Neural cell (in vitro differentiated cells): ENCODE results near the gene FBN1. TPM values are rescaled to one million over a fixed set of nuclear protein-coding genes. Genes with fewer than 3 reads are reported as not detected.

Source experiments
- H2AFZ ChIP-seq: fragments of 200-600, 300-800 bp; sonication (generic), shearing (Covaris generic); 2 replicates; pipeline ENCODE4 v1.6.0; 2014; ENCODE audit warnings: low read depth, mild to moderate bottlenecking, antibody characterized with exemption, low read length, moderate library complexity
- H3F3A ChIP-seq: fragments of 200-600 bp; shearing (Covaris generic); 2 replicates; pipeline ENCODE4 v1.6.1; 2016; ENCODE audit warnings: mild to moderate bottlenecking, moderate library complexity, mixed read lengths, antibody characterized with exemption, low read length; ENCODE audit not compliant: insufficient read depth, poor library complexity, severe bottlenecking
- H3K27ac ChIP-seq: fragments of 200-600, 300-800 bp; sonication (generic), shearing (Covaris generic); 2 replicates; pipeline ENCODE4 v1.5.1; 2014; ENCODE audit warnings: mild to moderate bottlenecking, low read length, moderate library complexity
- H3K27me3 ChIP-seq: fragments of 300-800, 200-600 bp; sonication (generic), shearing (Covaris generic); 2 replicates; pipeline ENCODE4 v1.6.0; 2014; ENCODE audit warnings: mild to moderate bottlenecking, low read depth, low read length, moderate library complexity; ENCODE audit not compliant: insufficient read depth
- H3K36me3 ChIP-seq: fragments of 300-800, 200-600 bp; sonication (generic), shearing (Covaris generic); 2 replicates; pipeline ENCODE4 v1.5.1; 2014; ENCODE audit warnings: mild to moderate bottlenecking, antibody characterized with exemption, low read length, moderate library complexity; ENCODE audit not compliant: insufficient read depth
- H3K4me2 ChIP-seq: fragments of 300-800, 200-600 bp; sonication (generic), shearing (Covaris generic); 2 replicates; pipeline ENCODE4 v1.6.0; 2014; ENCODE audit warnings: mild to moderate bottlenecking, low read length
- H3K4me3 ChIP-seq: fragments of 300-800, 200-600 bp; sonication (generic), shearing (Covaris generic); 2 replicates; pipeline ENCODE4 v1.5.1; 2014; ENCODE audit warnings: mild to moderate bottlenecking, low read length, moderate library complexity
- H3K79me2 ChIP-seq: fragments of 200-600 bp; shearing (Covaris generic); replicated peaks from 2 replicates; pipeline ENCODE4 v1.6.0; 2014; ENCODE audit warnings: mild to moderate bottlenecking, low read length, moderate library complexity; ENCODE audit not compliant: insufficient read depth
- H3K9ac ChIP-seq: fragments of 300-800, 200-600 bp; sonication (generic), shearing (Covaris generic); 2 replicates; pipeline ENCODE4 v1.6.1; 2016; ENCODE audit warnings: mild to moderate bottlenecking, low read length, mixed read lengths
- H3K9me2 ChIP-seq: fragments of 200-600 bp; shearing (Covaris generic); 2 replicates; pipeline ENCODE4 v1.6.1; 2016; ENCODE audit warnings: mild to moderate bottlenecking, low read length, mixed read lengths; ENCODE audit not compliant: insufficient read depth
- H3K9me3 ChIP-seq: fragments of 200-600, 300-800 bp; sonication (generic), shearing (Covaris generic); 2 replicates; pipeline ENCODE4 v1.6.1; 2016; ENCODE audit warnings: mild to moderate bottlenecking, mixed run types, low read length, moderate library complexity, mixed read lengths
- H4K20me1 ChIP-seq: fragments of 200-600 bp; shearing (Covaris generic); 2 replicates; pipeline ENCODE4 v1.6.1; 2016; ENCODE audit warnings: mild to moderate bottlenecking, mixed run types; ENCODE audit not compliant: insufficient read depth
- CTCF ChIP-seq: fragments of 450-650 bp; IDR thresholded peaks from 2 replicates; pipeline ENCODE4 v1.5.1; 2014; ENCODE audit warnings: antibody characterized with exemption, mild to moderate bottlenecking, moderate library complexity; ENCODE audit not compliant: poor library complexity, severe bottlenecking
- EP300 ChIP-seq: fragments of 450-650 bp; conservative IDR thresholded peaks from 2 replicates; pipeline ENCODE4 v1.6.1; 2014; ENCODE audit warnings: antibody characterized with exemption, mild to moderate bottlenecking, moderate library complexity; ENCODE audit not compliant: poor library complexity, severe bottlenecking
- EZH2 ChIP-seq: fragments of 200-600, 300-800 bp; shearing (Covaris generic), sonication (generic); IDR thresholded peaks from 2 replicates; pipeline ENCODE4 v1.6.1; 2014; ENCODE audit warnings: antibody characterized with exemption, low read length, borderline replicate concordance, mild to moderate bottlenecking; ENCODE audit not compliant: insufficient read depth, poor library complexity, severe bottlenecking
- MXI1 ChIP-seq: fragments of 450-650 bp; conservative IDR thresholded peaks from 2 replicates; pipeline ENCODE4 v1.6.1; 2014; ENCODE audit warnings: antibody characterized with exemption, mild to moderate bottlenecking; ENCODE audit not compliant: poor library complexity, severe bottlenecking
- POLR2AphosphoS5 ChIP-seq: IDR thresholded peaks from 2 replicates; pipeline ENCODE4 v1.6.1; 2012
- RAD21 ChIP-seq: fragments of 450-650 bp; conservative IDR thresholded peaks from 2 replicates; pipeline ENCODE4 v1.6.1; 2014; ENCODE audit warnings: antibody characterized with exemption, mild to moderate bottlenecking, moderate library complexity
- SMC3 ChIP-seq: fragments of 450-650 bp; conservative IDR thresholded peaks from 2 replicates; pipeline ENCODE4 v1.6.1; 2014; ENCODE audit warnings: antibody characterized with exemption, mild to moderate bottlenecking, moderate library complexity; ENCODE audit not compliant: poor library complexity
- TAF1 ChIP-seq: IDR thresholded peaks from 2 replicates; pipeline ENCODE4 v1.6.1; 2012; ENCODE audit warnings: low read depth
- polyA plus RNA-seq: library from polyadenylated mRNA; depleted of rRNA; stranded (reverse); fragments of >200 nt; gene quantifications from 2 replicates; pipeline ENCODE4 v1.2.3, GENCODE V29; 2014
- TF ChIP-seq, protein P1 (sequence below): IDR thresholded peaks from 2 replicates; pipeline ENCODE4 v1.6.1; 2012; ENCODE audit warnings: borderline replicate concordance

The FBN1 gene
- polyA plus RNA-seq, 1 donor from 2014 or later: 22.0 TPM

DNA sequence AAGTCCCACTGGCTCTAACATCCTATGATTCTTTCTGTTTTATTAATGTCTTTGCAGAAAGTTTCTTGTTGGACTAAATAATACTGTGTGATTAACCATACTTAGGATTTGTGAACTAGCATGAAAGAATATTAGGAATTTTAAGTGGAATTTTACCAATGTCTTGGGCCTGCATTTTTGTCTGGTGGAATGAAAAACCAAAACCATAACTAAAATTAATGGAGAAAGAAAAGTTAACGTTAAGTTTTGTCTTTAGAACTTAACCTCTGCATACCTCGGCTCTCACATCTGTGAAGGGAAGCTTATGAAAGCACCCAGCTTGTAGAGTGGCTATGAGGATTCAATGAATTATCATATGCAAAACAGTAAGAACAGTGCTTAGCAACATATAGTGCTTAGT lies 6.5 kb downstream of the FBN1 start:
- H3K9ac ChIP-seq: no peak overlapping the region
- no peaks in the 10 kb centered on the region for H3K79me2 ChIP-seq
- no peak overlapping the region for H3K4me3 ChIP-seq
- H3K4me2 ChIP-seq: no peak overlapping the region
- peaks cover 8% of the 10 kb centered on the region for H3K27me3 ChIP-seq
- no peaks in the 10 kb centered on the region for H3K9me2 ChIP-seq
- no peaks in the 10 kb centered on the region for H3K9me3 ChIP-seq
- H2AFZ ChIP-seq: no peak overlapping the region
- H3K36me3 ChIP-seq: no peaks in the 10 kb centered on the region
- H3F3A ChIP-seq: no peaks in the 10 kb centered on the region
- H4K20me1 ChIP-seq: no peaks in the 10 kb centered on the region
- TF ChIP-seq CTCF: no peak
- TF ChIP-seq, protein P1, sequence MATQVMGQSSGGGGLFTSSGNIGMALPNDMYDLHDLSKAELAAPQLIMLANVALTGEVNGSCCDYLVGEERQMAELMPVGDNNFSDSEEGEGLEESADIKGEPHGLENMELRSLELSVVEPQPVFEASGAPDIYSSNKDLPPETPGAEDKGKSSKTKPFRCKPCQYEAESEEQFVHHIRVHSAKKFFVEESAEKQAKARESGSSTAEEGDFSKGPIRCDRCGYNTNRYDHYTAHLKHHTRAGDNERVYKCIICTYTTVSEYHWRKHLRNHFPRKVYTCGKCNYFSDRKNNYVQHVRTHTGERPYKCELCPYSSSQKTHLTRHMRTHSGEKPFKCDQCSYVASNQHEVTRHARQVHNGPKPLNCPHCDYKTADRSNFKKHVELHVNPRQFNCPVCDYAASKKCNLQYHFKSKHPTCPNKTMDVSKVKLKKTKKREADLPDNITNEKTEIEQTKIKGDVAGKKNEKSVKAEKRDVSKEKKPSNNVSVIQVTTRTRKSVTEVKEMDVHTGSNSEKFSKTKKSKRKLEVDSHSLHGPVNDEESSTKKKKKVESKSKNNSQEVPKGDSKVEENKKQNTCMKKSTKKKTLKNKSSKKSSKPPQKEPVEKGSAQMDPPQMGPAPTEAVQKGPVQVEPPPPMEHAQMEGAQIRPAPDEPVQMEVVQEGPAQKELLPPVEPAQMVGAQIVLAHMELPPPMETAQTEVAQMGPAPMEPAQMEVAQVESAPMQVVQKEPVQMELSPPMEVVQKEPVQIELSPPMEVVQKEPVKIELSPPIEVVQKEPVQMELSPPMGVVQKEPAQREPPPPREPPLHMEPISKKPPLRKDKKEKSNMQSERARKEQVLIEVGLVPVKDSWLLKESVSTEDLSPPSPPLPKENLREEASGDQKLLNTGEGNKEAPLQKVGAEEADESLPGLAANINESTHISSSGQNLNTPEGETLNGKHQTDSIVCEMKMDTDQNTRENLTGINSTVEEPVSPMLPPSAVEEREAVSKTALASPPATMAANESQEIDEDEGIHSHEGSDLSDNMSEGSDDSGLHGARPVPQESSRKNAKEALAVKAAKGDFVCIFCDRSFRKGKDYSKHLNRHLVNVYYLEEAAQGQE: no peak
- no peak for TF ChIP-seq TAF1
- TF ChIP-seq RAD21: no peak
- TF ChIP-seq POLR2AphosphoS5: no peak
- TF ChIP-seq SMC3: no peak
- TF ChIP-seq EP300: no peak
- no peak for TF ChIP-seq MXI1
- no peak for TF ChIP-seq EZH2
- H3K27ac ChIP-seq: no peak overlapping the region

- H3K79me2 ChIP-seq: no peaks in the 10 kb centered on the region
These were observed 7.9 kb downstream of the FBN1 start for GRCh38 chr15:48637639-48638038.

More at GRCh38 chr15:48637639-48638038, 7.9 kb downstream of the FBN1 start:
- Histone ChIP-seq H3F3A (no peaks in the 10 kb centered on the region), H3K4me2 (no peak overlapping the region), H2AFZ (no peak overlapping the region), H3K27me3 (no peaks in the 10 kb centered on the region), H3K9ac (no peak overlapping the region), H3K4me3 (no peak overlapping the region), H3K9me3 (no peaks in the 10 kb centered on the region), H3K9me2 (no peaks in the 10 kb centered on the region), H3K27ac (no peak overlapping the region), H3K36me3 (no peaks in the 10 kb centered on the region), H4K20me1 (no peaks in the 10 kb centered on the region)
- TF ChIP-seq TAF1: no peak
- no peak for TF ChIP-seq MXI1
- TF ChIP-seq CTCF: no peak
- no peak for TF ChIP-seq EZH2
- TF ChIP-seq RAD21: no peak
- TF ChIP-seq, protein P1: no peak
- TF ChIP-seq EP300: no peak
- TF ChIP-seq SMC3: no peak
- no peak for TF ChIP-seq POLR2AphosphoS5
